Measurements from ENCODE around the gene LY6G5C.

LY6G5C gene

GRCh38 chr6:31680226-31681134 is at the start of gene LY6G5C:
Gene LY6G5C (minus strand): TSS chr6:31681067. CDS start chr6:31680373, 694 bp downstream.
- in situ Hi-C loops (cut with MboI; ENCODE audit: low sequenced_read_pairs): no loop called here

GRCh38 chr6:31729979-31730630 is 49.2 kb upstream of the LY6G5C start:
- in situ Hi-C loops (cut with MboI; ENCODE audit: low sequenced_read_pairs): no loop called here

- in situ Hi-C loops (cut with MboI; ENCODE audit: low sequenced_read_pairs): no loop called here
These were observed 48.7 kb upstream of the LY6G5C start for GRCh38 chr6:31729515-31729978.

- in situ Hi-C loops (cut with MboI; ENCODE audit: low sequenced_read_pairs): no loop called here
These were observed 48.1 kb upstream of the LY6G5C start, which contains the start of gene DDAH2 for GRCh38 chr6:31728767-31729514. Gene DDAH2 (minus strand): TSS chr6:31729299. CDS start chr6:31729161, 138 bp downstream.

GRCh38 chr6:31727717-31728671 is 47.1 kb upstream of the LY6G5C start:
- in situ Hi-C loops (cut with MboI; ENCODE audit: low sequenced_read_pairs): no loop called here

- in situ Hi-C loops (cut with MboI; ENCODE audit: low sequenced_read_pairs): no loop called here
These were observed 46.3 kb upstream of the LY6G5C start for GRCh38 chr6:31727034-31727716.

- in situ Hi-C loops (cut with MboI; ENCODE audit: low sequenced_read_pairs): no loop called here
These were observed 44.9 kb upstream of the LY6G5C start for GRCh38 chr6:31725502-31726350.

GRCh38 chr6:31723980-31724691 is 43.3 kb upstream of the LY6G5C start:
- in situ Hi-C loops (cut with MboI; ENCODE audit: low sequenced_read_pairs): no loop called here

GRCh38 chr6:31723245-31723979 is 42.5 kb upstream of the LY6G5C start, which contains the start of gene MPIG6B:
Gene MPIG6B (plus strand): TSS chr6:31723373. CDS start chr6:31723384, 11 bp downstream.
- in situ Hi-C loops (cut with MboI; ENCODE audit: low sequenced_read_pairs): no loop called here

- in situ Hi-C loops (cut with MboI; ENCODE audit: low sequenced_read_pairs): no loop called here
These were observed 41.3 kb upstream of the LY6G5C start for GRCh38 chr6:31722173-31722572.

- in situ Hi-C loops (cut with MboI; ENCODE audit: low sequenced_read_pairs): no loop called here
These were observed 40.6 kb upstream of the LY6G5C start, which contains the start of gene LY6G6C for GRCh38 chr6:31721351-31722020. Gene LY6G6C (minus strand): TSS chr6:31721746. CDS start chr6:31721679, 67 bp downstream.

- in situ Hi-C loops (cut with MboI; ENCODE audit: low sequenced_read_pairs): no loop called here
These were observed 39.4 kb upstream of the LY6G5C start for GRCh38 chr6:31720196-31720770.

- in situ Hi-C loops (cut with MboI; ENCODE audit: low sequenced_read_pairs): no loop called here
These were observed 38.1 kb upstream of the LY6G5C start for GRCh38 chr6:31719001-31719400.

- in situ Hi-C loops (cut with MboI; ENCODE audit: low sequenced_read_pairs): no loop called here
These were observed 37.4 kb upstream of the LY6G5C start for GRCh38 chr6:31718265-31718664.

- in situ Hi-C loops (cut with MboI; ENCODE audit: low sequenced_read_pairs): no loop called here
These were observed 36.8 kb upstream of the LY6G5C start for GRCh38 chr6:31717499-31718222.
